Kidney capillary endothelial cell (primary cell): ENCODE measurements around the gene TM2D3.

Source experiments
- DNase-seq: peaks from one replicate; pipeline ENCODE4 v3.0.0-alpha.2; 2018; ENCODE audit warnings: low spot score

Gene TM2D3

DNA sequence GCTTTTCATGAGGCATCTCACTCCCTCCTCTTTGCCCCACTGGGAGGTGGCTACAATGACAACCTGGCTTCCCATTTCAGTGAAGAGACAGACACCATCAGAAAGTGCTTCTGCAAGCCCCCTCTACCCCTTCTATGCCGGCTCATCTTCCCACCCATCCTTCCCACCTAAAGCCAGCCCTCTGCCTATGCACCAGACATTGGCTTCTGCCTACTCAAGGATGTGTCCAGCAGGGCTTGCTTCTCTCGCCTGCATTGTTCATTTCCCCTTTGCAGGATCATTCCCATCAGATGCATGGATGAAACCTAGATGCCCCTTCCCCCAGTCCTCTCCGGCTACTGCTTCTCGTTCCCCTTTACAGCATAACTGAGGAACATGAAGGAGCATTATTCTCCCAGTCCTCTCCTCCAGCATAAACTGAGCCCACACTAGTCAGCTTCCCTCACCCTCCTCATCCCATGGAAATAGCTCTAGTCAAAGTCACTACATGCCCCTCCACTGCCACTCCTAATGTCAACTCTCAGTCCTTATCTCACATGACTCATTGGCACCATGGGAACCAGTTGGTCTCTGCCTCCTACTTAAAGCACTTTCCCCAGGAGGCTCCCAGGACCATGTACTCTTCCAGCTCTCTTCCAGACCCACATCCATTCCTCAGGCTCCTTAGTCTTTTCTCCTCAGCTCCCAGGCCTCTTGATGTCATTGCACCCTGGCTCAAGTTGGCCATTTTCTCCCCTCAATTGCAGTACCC, 47.9 kb downstream of the TM2D3 start:
- no peak for DNase-seq

DNA sequence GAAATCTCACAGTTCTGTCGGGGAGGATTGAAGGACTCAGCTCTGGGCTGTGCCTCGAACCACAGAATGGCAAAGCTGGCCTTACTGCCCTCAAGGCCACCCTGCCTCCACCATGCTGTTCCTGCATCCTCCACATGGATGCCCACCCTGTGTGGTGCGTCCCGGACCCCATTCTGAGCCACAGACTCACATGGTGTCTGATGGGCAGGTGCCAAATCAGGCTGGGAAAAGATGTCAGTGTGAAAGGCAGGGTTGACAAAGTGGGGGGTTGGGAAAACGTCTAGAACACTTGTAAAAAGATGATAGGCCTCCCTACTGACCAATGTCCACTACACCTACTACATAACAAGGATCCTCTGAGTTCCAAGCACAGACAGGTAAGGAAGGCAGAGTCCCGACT, 49.4 kb downstream of the TM2D3 start:
- no peak for DNase-seq

DNA sequence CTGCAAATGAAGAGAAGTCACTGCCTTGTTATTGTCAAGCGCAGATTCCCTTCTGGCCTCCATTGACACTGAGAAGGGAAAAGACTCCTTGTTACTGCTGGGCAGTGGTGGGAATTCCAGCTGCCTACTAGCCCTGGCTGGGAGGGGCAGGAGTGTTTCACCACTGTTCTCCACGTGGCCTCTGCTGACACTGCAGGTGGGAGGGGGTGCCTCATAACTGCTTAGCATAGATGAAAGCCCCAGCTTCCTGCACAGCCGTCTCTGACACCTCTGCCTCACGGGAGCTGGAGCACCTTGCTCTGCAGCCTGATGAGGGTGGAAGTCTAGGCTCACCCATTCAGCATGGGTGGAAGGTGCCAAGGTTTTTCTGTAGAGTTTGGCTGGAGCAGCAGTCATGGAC, 52.1 kb downstream of the TM2D3 start:
- DNase-seq: no peak

DNA sequence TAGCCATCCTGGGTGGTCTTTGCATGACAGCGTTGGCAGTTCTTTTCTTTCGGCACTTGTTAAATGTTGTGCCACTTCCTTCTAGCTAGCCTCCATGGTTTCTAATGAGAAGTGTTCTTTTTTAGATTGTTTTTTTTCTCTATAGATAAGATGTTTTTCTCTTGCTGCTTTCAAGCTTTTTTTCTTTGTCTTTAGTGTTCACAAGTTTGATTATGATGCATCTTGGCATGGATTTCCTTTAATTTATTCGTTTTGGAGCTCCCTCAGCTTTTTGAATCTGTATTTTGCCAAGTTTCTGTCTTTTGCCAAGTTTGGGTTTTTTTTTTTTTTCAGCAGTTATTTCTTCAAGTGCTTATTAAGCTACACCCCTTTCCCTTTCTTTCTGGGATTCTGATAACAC, 53.1 kb downstream of the TM2D3 start:
- no peak for DNase-seq

DNA sequence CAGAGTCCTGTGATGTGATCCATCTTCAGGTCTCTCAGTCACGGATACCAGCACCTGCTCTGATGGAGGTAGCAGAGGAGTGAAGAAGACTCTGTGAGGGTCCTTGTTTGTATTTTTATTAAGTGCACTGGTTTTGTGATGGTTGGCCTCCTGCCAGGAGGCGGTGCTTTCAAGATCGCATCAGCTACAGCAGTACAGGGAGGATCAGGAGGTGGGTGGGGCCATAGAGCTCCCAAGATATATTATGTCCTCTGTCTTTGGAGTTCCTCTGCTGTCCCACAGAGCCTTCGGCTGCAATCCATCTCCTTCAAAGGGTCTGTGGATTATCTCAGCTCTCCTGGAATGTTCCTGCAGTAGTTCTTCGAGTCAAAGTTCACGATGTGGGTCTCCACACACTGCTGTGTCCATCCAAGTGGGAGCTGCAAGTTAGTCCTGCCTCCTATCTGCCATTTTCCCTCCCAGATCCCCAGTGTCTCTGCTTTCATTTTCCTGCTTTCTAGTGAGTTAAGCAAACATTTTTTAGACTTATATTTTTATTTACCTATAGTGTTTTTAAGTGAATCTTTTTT, 54.7 kb downstream of the TM2D3 start:
- no peak for DNase-seq

DNA sequence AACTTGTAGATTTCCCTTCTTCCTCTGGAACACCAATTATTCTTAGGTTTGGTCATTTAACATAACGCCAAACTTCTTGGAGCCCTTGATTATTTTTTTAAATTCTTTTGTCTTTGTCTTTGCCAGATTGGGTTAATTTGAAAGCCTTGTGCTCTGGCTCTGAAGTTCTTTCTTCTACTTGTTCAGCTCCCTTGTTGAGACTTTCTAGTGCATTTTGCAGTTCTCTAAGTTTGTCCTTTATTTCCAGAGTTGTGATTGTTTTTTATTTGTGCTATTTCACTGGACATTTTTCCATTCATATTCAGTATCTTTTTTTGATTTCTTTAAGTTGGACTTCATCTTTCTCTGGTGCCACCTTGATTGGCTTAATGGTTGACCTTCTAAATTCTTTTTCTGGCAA, 55.5 kb downstream of the TM2D3 start:
- DNase-seq: no peak
